IMR-90 (cell line): ENCODE results near the gene PDHB. TPM values are rescaled to one million over a fixed set of nuclear protein-coding genes. Genes with fewer than 3 reads are reported as not detected.

ENCODE experiments used
- ATAC-seq: fragments of 200-7000 bp; cut with Tn5 transposase; 2 replicates; pipeline ENCODE4 v1.9.1; 2020; ENCODE audit warnings: low read depth, mild to moderate bottlenecking, moderate library complexity
- BruUV-seq: library from RNA; stranded (reverse); fragments of 400-500 nt; replicated peaks from 2 replicates; lab custom pipeline; 2021; lab: Mats Ljungman, UMichigan
- CTCF ChIA-PET: fragments of 300-600 bp; formaldehyde crosslinking; extraction: SDS; loops from one replicate; lab custom pipeline; 2021; ENCODE audit warnings: antibody characterized with exemption; lab: Yijun Ruan, JAX
- POLR2A ChIA-PET: fragments of 300-600 bp; sonication (Branson Sonifier 250); formaldehyde crosslinking; loops from one replicate; lab custom pipeline; 2022; ENCODE audit warnings: antibody characterized with exemption; ENCODE audit not compliant: unreplicated experiment; lab: Charles Lee
- DNase-seq: peaks from one replicate; pipeline ENCODE4 v3.0.0; 2013
- H2AFZ ChIP-seq: replicated peaks from 2 replicates; pipeline ENCODE3; 2013; ENCODE audit warnings: low read length, mild to moderate bottlenecking; ENCODE audit not compliant: poor library complexity
- H2AK5ac ChIP-seq: 2 replicates; pipeline ENCODE4 v1.6.1; 2013; ENCODE audit warnings: low read depth, low read length, inconsistent platforms
- H2AK9ac ChIP-seq: replicated peaks from 2 replicates; pipeline ENCODE3; 2013; ENCODE audit warnings: mild to moderate bottlenecking, low read depth, low read length, moderate library complexity; ENCODE audit not compliant: poor library complexity
- H2BK120ac ChIP-seq: 2 replicates; pipeline ENCODE4 v1.6.1; 2013; ENCODE audit warnings: low read depth, low read length, inconsistent platforms
- H2BK15ac ChIP-seq: 3 replicates; pipeline ENCODE4 v1.6.1; 2013; ENCODE audit warnings: low read depth, low read length, inconsistent platforms
- H2BK20ac ChIP-seq: 2 replicates; pipeline ENCODE4 v1.6.1; 2013; ENCODE audit warnings: low read depth, mild to moderate bottlenecking, inconsistent platforms, low read length, moderate library complexity
- H2BK5ac ChIP-seq: 2 replicates; pipeline ENCODE4 v1.6.1; 2013; ENCODE audit warnings: mild to moderate bottlenecking, low read depth, low read length, inconsistent platforms; ENCODE audit not compliant: poor library complexity, severe bottlenecking
- H3K14ac ChIP-seq: replicated peaks from 2 replicates; pipeline ENCODE4 v1.6.1; 2013; ENCODE audit warnings: low read depth, low read length, inconsistent platforms
- H3K18ac ChIP-seq: 2 replicates; pipeline ENCODE4 v1.6.1; 2013; ENCODE audit warnings: low read depth, low read length, control low read depth
- H3K23ac ChIP-seq: 2 replicates; pipeline ENCODE4 v1.6.1; 2013; ENCODE audit warnings: low read depth, low read length, inconsistent platforms
- H3K27ac ChIP-seq: 2 replicates; pipeline ENCODE4 v1.5.1; 2013; ENCODE audit warnings: mild to moderate bottlenecking, control low read depth, low read length; ENCODE audit not compliant: insufficient read depth
- H3K27me3 ChIP-seq: 2 replicates; pipeline ENCODE4 v1.6.1; 2013; ENCODE audit warnings: low read length; ENCODE audit not compliant: control insufficient read depth, insufficient read depth
- H3K36me3 ChIP-seq: 2 replicates; pipeline ENCODE4 v1.6.1; 2013; ENCODE audit warnings: low read length, mixed read lengths; ENCODE audit not compliant: control insufficient read depth, insufficient read depth
- H3K4ac ChIP-seq: 2 replicates; pipeline ENCODE4 v1.6.1; 2013; ENCODE audit warnings: low read depth, low read length, inconsistent platforms
- H3K4me1 ChIP-seq: 2 replicates; pipeline ENCODE4 v1.6.1; 2013; ENCODE audit warnings: low read length, mixed read lengths; ENCODE audit not compliant: control insufficient read depth, insufficient read depth
- H3K4me2 ChIP-seq: 2 replicates; pipeline ENCODE4 v1.6.1; 2013; ENCODE audit warnings: low read depth, mild to moderate bottlenecking, control low read depth, low read length, moderate library complexity
- H3K4me3 ChIP-seq: 2 replicates; pipeline ENCODE4 v1.5.1; 2013; ENCODE audit warnings: low read depth, mild to moderate bottlenecking, control low read depth, low read length, moderate library complexity; ENCODE audit not compliant: insufficient read depth
- H3K56ac ChIP-seq: 2 replicates; pipeline ENCODE4 v1.6.1; 2013; ENCODE audit warnings: low read length, inconsistent platforms; ENCODE audit not compliant: insufficient read depth; ENCODE audit errors: extremely low read depth
- H3K79me1 ChIP-seq, 2 experiments: 2 replicates each; pipeline ENCODE4 v1.6.1; 2013; ENCODE audit warnings: low read length in 2 of 2, inconsistent platforms in 1 of 2, low read depth in 1 of 2
- H3K9ac ChIP-seq: 2 replicates; pipeline ENCODE4 v1.6.1; 2013; ENCODE audit warnings: low read depth, low read length, control low read depth
- H3K9me1 ChIP-seq: 2 replicates; pipeline ENCODE4 v1.6.1; 2013; ENCODE audit warnings: low read length, inconsistent platforms; ENCODE audit not compliant: insufficient read depth
- H3K9me3 ChIP-seq: 2 replicates; pipeline ENCODE4 v1.6.1; 2013; ENCODE audit warnings: low read length; ENCODE audit not compliant: control insufficient read depth, insufficient read depth
- H4K20me1 ChIP-seq: 2 replicates; pipeline ENCODE4 v1.6.1; 2013; ENCODE audit warnings: low read length, inconsistent platforms; ENCODE audit not compliant: insufficient read depth
- H4K5ac ChIP-seq: 2 replicates; pipeline ENCODE4 v1.6.1; 2013; ENCODE audit warnings: mild to moderate bottlenecking, low read depth, low read length, control low read depth
- H4K8ac ChIP-seq, 2 experiments: 2 replicates each; pipeline ENCODE4 v1.6.1; 2013; ENCODE audit warnings: low read depth in 2 of 2, low read length in 2 of 2, control low read depth in 1 of 2, inconsistent platforms in 1 of 2
- H4K91ac ChIP-seq: 2 replicates; pipeline ENCODE4 v1.6.1; 2013; ENCODE audit warnings: low read depth, low read length, inconsistent platforms; ENCODE audit not compliant: insufficient read depth
- CHD1 ChIP-seq: IDR thresholded peaks from 2 replicates; pipeline ENCODE4 v1.6.1; 2012; ENCODE audit warnings: low read depth, low read length, improper control_type of control experiment
- ELK1 ChIP-seq: fragments of 150-350 bp; IDR thresholded peaks from 2 replicates; pipeline ENCODE4 v1.6.1; 2016; ENCODE audit warnings: low read depth, mild to moderate bottlenecking, low read length, moderate library complexity, borderline replicate concordance
- FOS ChIP-seq: fragments of 150-350 bp; IDR thresholded peaks from 2 replicates; pipeline ENCODE4 v1.6.1; 2016; ENCODE audit warnings: low read depth, low read length
- MAFK ChIP-seq: IDR thresholded peaks from 2 replicates; pipeline ENCODE4 v1.6.1; 2012; ENCODE audit warnings: low read depth, low read length, improper control_type of control experiment
- MAZ ChIP-seq: IDR thresholded peaks from 2 replicates; pipeline ENCODE4 v1.6.1; 2012; ENCODE audit warnings: low read depth, mild to moderate bottlenecking, low read length, improper control_type of control experiment, moderate library complexity, borderline replicate concordance
- RFX5 ChIP-seq: IDR thresholded peaks from 2 replicates; pipeline ENCODE4 v1.8.0; 2012; ENCODE audit warnings: low read depth, mild to moderate bottlenecking, low read length, moderate library complexity
- SMC3 ChIP-seq: fragments of 150-350 bp; IDR thresholded peaks from 2 replicates; pipeline ENCODE4 v1.6.1; 2016; ENCODE audit warnings: low read depth, mild to moderate bottlenecking, antibody characterized with exemption, low read length, moderate library complexity
- WGBS, 2 experiments: methylation state at CpG; one replicate each; pipeline versions ENCODE4 v1.1.5 to v1.1.7; 2013; ENCODE audit warnings: missing lambda C conversion rate in 2 of 2; ENCODE audit not compliant: insufficient read length in 1 of 2; ENCODE audit errors: extremely low coverage in 2 of 2; 5-methylcytosine and 5-hydroxymethylcytosine counted together
- dilution Hi-C: fragments of 300-500 bp; cut with HindIII; formaldehyde crosslinking; loops from one replicate; pipeline ENCODE4 v1.14.3; 2018; ENCODE audit warnings: low sequenced_read_pairs; ENCODE audit not compliant: unreplicated experiment
- in situ Hi-C: fragments of 300-500 bp; cut with MboI; formaldehyde crosslinking; loops from 3 replicates; pipeline ENCODE4 v1.14.3; 2019; ENCODE audit warnings: low sequenced_read_pairs, inconsistent platforms, mixed read lengths
- intact Hi-C: fragments of 100-400 bp; cut with micrococcal nuclease; formaldehyde crosslinking; loops from 2 replicates; pipeline ENCODE4 v1.10.0; 2022
- polyA plus RNA-seq, 3 experiments: library from polyadenylated mRNA; depleted of rRNA; stranded (reverse); fragments of >200 nt; gene quantifications; 2 replicates each; pipeline ENCODE4 v1.2.3, GENCODE V29; 2012; ENCODE audit warnings: low replicate concordance in 1 of 3
- total RNA-seq: library from RNA; depleted of rRNA; stranded (reverse); fragments of >200 nt; gene quantifications from 2 replicates; pipeline ENCODE4 v1.2.3, GENCODE V29; 2012
- TF ChIP-seq, protein P1 (sequence below): fragments of 150-350 bp; IDR thresholded peaks from 2 replicates; pipeline ENCODE4 v1.6.1; 2017; ENCODE audit warnings: mild to moderate bottlenecking, antibody characterized with exemption, low read length, low read depth

PDHB gene
- total and polyA plus RNA-seq, 2 of the 4 experiments (the other 2 are of a cell fraction) = 69.2 to 73.5 TPM

GRCh38 chr3:58424613-58425012 lies 9.0 kb downstream of the PDHB start:
- ChIA-PET CTCF (interaction anchor here (0.6 kb wide), 2 partner anchors 42 to 92 kb away, joined by 3 to 4 read pairs; partner anchors contain the start of gene PXK), POLR2A (no interaction called here)
- DNase-seq (no peak), ATAC-seq (no peak)
- H3K14ac ChIP-seq = no peak overlapping the region
- no peak overlapping the region for H2BK20ac ChIP-seq
- 100% methylated on average over 3 of the region's 8 CpGs; no CpG with 5 or more reads in 1 of the 2 experiments for WGBS, 2 experiments
- H4K91ac ChIP-seq = no peak overlapping the region
- H3K79me1 ChIP-seq = peaks cover 0 to 12% of the 10 kb centered on the region in 2 experiments; a peak in 3 of 4 replicates
- H4K5ac ChIP-seq = no peak overlapping the region
- dilution Hi-C loops (no loop called here), intact Hi-C loops (no loop called here), in situ Hi-C loops (loop anchor here (25.0 kb wide), 1 partner anchor 237 kb away; no protein-coding TSS in a partner anchor)
- H3K4ac ChIP-seq = no peak overlapping the region
- no peak overlapping the region for H2AK5ac ChIP-seq
- no peak overlapping the region for H2BK15ac ChIP-seq
- H2AFZ ChIP-seq = no peak overlapping the region
- no peak overlapping the region for H4K8ac ChIP-seq
- peaks cover 4% of the 10 kb centered on the region for H3K4me1 ChIP-seq
- H2AK9ac ChIP-seq = no peak overlapping the region
- no peak overlapping the region for H3K4me2 ChIP-seq
- H3K36me3 ChIP-seq = peaks cover 62% of the 10 kb centered on the region
- no peak overlapping the region for H2BK5ac ChIP-seq
- peaks cover 3% of the 10 kb centered on the region; the same call in 1 of the 2 replicates for H3K9me1 ChIP-seq
- no peak overlapping the region for H3K23ac ChIP-seq
- H3K56ac ChIP-seq = no peak overlapping the region
- no peak overlapping the region for H3K9ac ChIP-seq
- no peak overlapping the region for H3K18ac ChIP-seq
- H3K9me3 ChIP-seq = no peaks in the 10 kb centered on the region
- H3K27ac ChIP-seq = 0 out of 2 replicates have a peak overlapping the region, but pooled peaks have one; percentile 13
- H4K20me1 ChIP-seq = no peaks in the 10 kb centered on the region
- no peak overlapping the region for H3K4me3 ChIP-seq
- H3K27me3 ChIP-seq = no peaks in the 10 kb centered on the region
- no peak overlapping the region for H2BK120ac ChIP-seq
- no peak for TF ChIP-seq RFX5
- no peak for TF ChIP-seq ELK1
- no peak for TF ChIP-seq MAZ
- no peak for TF ChIP-seq FOS
- TF ChIP-seq MAFK = no peak
- no peak for TF ChIP-seq CHD1
- TF ChIP-seq, protein P1, sequence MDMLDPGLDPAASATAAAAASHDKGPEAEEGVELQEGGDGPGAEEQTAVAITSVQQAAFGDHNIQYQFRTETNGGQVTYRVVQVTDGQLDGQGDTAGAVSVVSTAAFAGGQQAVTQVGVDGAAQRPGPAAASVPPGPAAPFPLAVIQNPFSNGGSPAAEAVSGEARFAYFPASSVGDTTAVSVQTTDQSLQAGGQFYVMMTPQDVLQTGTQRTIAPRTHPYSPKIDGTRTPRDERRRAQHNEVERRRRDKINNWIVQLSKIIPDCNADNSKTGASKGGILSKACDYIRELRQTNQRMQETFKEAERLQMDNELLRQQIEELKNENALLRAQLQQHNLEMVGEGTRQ = no peak
- no peak for TF ChIP-seq SMC3
- BruUV-seq = no TSS peak
